Vagina (tissue), 2 donors: ENCODE results near the gene GHRL. TPM values are rescaled to one million over a fixed set of nuclear protein-coding genes. Genes with fewer than 3 reads are reported as not detected.

Source experiments
- DNase-seq, 2 donors: peaks; one replicate each; pipeline ENCODE4 v3.0.0-alpha.2; 2017; ENCODE audit errors: extremely low spot score in 2 of 2
- H3K27ac ChIP-seq: fragments of 200-600 bp; sonication (generic); one replicate; pipeline ENCODE4 v1.5.1; 2019
- H3K27me3 ChIP-seq: fragments of 200-600 bp; sonication (generic); one replicate; pipeline ENCODE4 v1.5.1; 2019
- H3K36me3 ChIP-seq, 2 donors: fragments of 200-600 bp; sonication (generic); one replicate each; pipeline ENCODE4 v1.5.1; 2017 to 2019
- H3K4me1 ChIP-seq: fragments of 200-600 bp; sonication (generic); one replicate; pipeline ENCODE4 v1.5.1; 2019
- H3K4me3 ChIP-seq, 2 donors: fragments of 200-600 bp; sonication (generic); 1 replicate in 1 of 2; 2 replicates in 1 of 2; pipeline ENCODE4 v1.5.1; 2016 to 2019
- H3K9me3 ChIP-seq: fragments of 200-600 bp; sonication (generic); one replicate; pipeline ENCODE4 v1.5.1; 2019
- CTCF ChIP-seq, 3 experiments: fragments of 450-650 bp in 2 of 3; fragments of 200-600 bp in 1 of 3; sonication (generic) in 1 of 3; IDR thresholded peaks; one replicate each; pipeline ENCODE4 v1.5.1; 2017 to 2019; ENCODE audit warnings: antibody characterized with exemption in 3 of 3, mild to moderate bottlenecking in 2 of 3, moderate library complexity in 2 of 3
- POLR2A ChIP-seq, 2 donors: fragments of 450-650 bp; IDR thresholded peaks; one replicate each; pipeline ENCODE4 v1.6.1; 2017; ENCODE audit warnings: antibody characterized with exemption in 2 of 2, mild to moderate bottlenecking in 2 of 2, moderate library complexity in 2 of 2
- POLR2AphosphoS5 ChIP-seq, 2 donors: sonication (generic); formaldehyde crosslinking; IDR thresholded peaks; one replicate each; pipeline ENCODE4 v1.9.0; 2017; ENCODE audit warnings: antibody characterized with exemption in 2 of 2, mild to moderate bottlenecking in 2 of 2, low read depth in 1 of 2; ENCODE audit not compliant: insufficient read depth in 1 of 2
- intact Hi-C: fragments of 100-400 bp; cut with DNase I; formaldehyde crosslinking; loops from one replicate; pipeline ENCODE4 v1.15.1; 2023
- total RNA-seq: library from RNA; depleted of rRNA; stranded (reverse); fragments of >200 nt; gene quantifications from one replicate; pipeline ENCODE4 v1.2.3, GENCODE V29; 2016

GHRL gene
- total RNA-seq, 1 donor from 2014 or later = not detected

DNA sequence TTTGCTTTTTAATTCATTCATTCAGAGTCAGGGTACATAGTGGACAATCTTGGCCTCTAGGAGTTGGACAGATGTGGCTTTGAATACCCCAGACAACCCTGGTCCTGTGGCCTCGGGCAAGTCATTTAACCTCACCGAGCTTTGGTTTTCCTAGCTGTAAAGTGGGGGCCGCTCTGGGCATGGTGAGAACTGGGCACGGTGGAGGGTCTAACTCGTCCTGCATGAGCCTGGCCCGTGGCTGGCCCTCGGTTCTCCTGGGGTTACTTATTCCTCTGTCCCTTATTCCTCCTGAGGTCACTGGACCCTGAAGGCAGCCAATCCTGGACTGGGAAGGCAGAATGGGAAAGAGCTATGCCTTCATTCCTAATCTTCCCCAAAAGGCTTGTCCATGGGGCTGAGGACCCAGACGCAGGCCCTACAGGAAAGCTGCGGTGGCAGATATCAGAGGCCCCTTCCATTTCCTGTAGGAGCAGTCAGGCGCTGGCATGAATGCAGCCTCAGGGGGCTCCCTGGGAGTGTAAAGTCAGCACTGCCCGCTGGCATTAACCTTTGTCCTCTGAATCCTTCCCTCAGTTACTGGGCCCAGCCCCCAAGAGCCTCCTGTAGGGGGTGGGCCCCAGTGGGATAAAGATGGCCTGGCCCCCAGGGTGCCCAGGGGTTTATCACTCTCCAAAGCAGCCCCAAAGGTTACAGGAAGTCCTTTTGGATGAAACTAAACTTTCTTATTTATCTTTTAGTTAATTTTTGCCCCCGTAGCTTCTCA lies 46.0 kb upstream of the GHRL start:
- TF ChIP-seq POLR2A (IDR thresholded peaks at IDR 0.05) (no peak), CTCF (IDR thresholded peaks at IDR 0.05) (no peak), POLR2AphosphoS5 (IDR thresholded peaks at IDR 0.05; ENCODE audit: insufficient read depth in 1 of 2, low read depth in 1 of 2) (no peak)
- no peak for DNase-seq
- Histone ChIP-seq H3K4me3 (no peak overlapping the region), H3K36me3 (no peaks in the 10 kb centered on the region), H3K4me1 (no peaks in the 10 kb centered on the region), H3K27me3 (no peaks in the 10 kb centered on the region), H3K9me3 (no peaks in the 10 kb centered on the region), H3K27ac (no peak overlapping the region)
- intact Hi-C loops = no loop called here

- no peak for DNase-seq
- no peak overlapping the region for H3K4me3 ChIP-seq
- no peak for TF ChIP-seq CTCF (IDR thresholded peaks at IDR 0.05)
- no peak for TF ChIP-seq POLR2A (IDR thresholded peaks at IDR 0.05)
- no peak for TF ChIP-seq POLR2AphosphoS5 (IDR thresholded peaks at IDR 0.05; ENCODE audit: insufficient read depth in 1 of 2, low read depth in 1 of 2)
- no peaks in the 10 kb centered on the region for H3K4me1 ChIP-seq
- H3K27me3 ChIP-seq = no peaks in the 10 kb centered on the region
- H3K27ac ChIP-seq = no peak overlapping the region
- no peaks in the 10 kb centered on the region for H3K36me3 ChIP-seq
- H3K9me3 ChIP-seq = no peaks in the 10 kb centered on the region
- intact Hi-C loops = no loop called here
These were observed 45.4 kb upstream of the GHRL start for GRCh38 chr3:10338164-10338470.

DNA sequence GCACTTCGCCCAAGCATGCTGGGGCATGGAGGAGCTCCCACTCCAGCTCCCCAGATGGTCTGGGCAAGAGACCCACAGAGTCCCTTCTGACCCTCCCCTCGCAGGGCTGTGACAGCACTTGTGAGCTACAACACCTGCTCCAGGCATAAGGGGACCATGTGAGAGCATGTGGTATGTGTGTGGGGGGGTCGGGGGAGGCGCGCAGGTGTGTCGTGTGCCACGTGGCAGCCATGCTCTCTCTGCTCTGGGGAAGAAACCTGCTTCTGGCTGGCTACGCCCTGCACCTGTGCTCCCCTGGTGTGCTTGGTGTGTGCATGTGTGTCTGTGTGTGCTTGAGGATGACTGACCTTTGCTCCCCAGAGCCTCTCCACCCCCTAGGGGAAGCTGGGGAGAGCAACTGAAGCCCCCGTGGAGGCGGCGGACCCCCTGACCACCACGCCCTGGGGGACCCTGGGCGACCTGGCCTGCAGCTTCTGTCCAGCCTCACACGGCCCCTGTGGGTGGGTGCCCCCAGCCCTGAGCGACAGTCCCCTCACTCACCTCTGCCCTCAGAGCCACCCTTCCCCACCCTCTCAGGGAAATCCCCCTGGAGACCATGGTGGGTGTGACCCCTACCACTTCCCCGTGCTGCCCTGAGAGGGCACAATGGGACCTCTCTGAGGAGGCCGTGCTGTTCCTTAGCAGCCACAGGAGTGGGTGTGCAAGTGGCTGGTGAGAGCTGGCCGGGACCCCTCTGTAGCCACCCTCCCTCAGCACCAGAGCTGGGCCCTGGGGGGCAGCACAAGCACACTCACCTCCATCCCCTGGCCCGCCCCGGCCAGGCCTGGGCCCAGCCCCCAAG lies 44.8 kb upstream of the GHRL start:
- TF ChIP-seq POLR2A (IDR thresholded peaks at IDR 0.05) = no peak
- no peak for TF ChIP-seq POLR2AphosphoS5 (IDR thresholded peaks at IDR 0.05; ENCODE audit: insufficient read depth in 1 of 2, low read depth in 1 of 2)
- TF ChIP-seq CTCF (IDR thresholded peaks at IDR 0.05) = no peak
- no peaks in the 10 kb centered on the region for H3K4me1 ChIP-seq
- H3K9me3 ChIP-seq = no peaks in the 10 kb centered on the region
- H3K27ac ChIP-seq = no peak overlapping the region
- no peak for DNase-seq
- no peaks in the 10 kb centered on the region for H3K27me3 ChIP-seq
- no peak overlapping the region for H3K4me3 ChIP-seq
- intact Hi-C loops = no loop called here
- no peaks in the 10 kb centered on the region for H3K36me3 ChIP-seq

- Histone ChIP-seq H3K4me3 (no peak overlapping the region), H3K4me1 (no peaks in the 10 kb centered on the region), H3K9me3 (no peaks in the 10 kb centered on the region), H3K27ac (no peak overlapping the region), H3K36me3 (no peaks in the 10 kb centered on the region), H3K27me3 (no peaks in the 10 kb centered on the region)
- no peak for TF ChIP-seq POLR2AphosphoS5 (IDR thresholded peaks at IDR 0.05; ENCODE audit: insufficient read depth in 1 of 2, low read depth in 1 of 2)
- TF ChIP-seq CTCF (IDR thresholded peaks at IDR 0.05) = no peak
- no peak for TF ChIP-seq POLR2A (IDR thresholded peaks at IDR 0.05)
- intact Hi-C loops = no loop called here
- no peak for DNase-seq
These were observed 44.0 kb upstream of the GHRL start for GRCh38 chr3:10336761-10337160.
